ENCODE results near the gene SLC40A1.

DNA sequence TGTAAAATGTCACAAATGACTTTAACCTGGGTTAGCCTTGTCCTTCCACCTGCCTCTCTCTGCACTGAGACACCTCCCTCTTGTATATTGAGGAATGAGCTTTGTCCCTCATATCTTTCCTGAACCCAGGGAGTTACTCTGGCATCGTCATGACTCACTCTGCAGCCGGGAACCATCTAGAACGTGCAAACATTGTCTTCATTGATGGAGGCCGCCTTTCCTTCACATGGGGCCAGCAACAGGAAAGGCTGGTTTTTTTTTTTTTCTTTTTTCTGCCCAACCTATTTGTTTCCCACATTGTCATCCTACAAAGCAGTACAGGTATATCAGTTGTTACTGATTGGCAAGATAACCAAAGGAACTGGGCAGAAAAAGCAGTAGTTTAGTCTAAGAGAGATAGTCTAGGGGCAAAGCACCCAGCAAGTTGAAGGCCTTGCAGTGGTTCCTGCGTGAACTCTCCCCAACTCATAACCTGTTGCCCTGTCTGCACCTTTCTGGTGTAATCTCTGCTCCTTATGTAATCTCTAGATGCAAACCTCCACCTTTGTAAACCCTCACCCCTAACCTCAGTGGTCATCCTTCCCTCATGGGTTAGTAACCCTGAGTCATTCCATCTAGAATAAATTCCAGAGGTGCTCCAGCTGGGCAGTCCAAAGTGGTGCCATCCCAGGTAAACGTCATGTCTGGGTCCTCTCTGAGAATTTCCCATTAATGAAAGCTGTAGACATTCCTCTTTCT is 38.3 kb downstream of the SLC40A1 start:
- TF ChIP-seq, protein P1, sequence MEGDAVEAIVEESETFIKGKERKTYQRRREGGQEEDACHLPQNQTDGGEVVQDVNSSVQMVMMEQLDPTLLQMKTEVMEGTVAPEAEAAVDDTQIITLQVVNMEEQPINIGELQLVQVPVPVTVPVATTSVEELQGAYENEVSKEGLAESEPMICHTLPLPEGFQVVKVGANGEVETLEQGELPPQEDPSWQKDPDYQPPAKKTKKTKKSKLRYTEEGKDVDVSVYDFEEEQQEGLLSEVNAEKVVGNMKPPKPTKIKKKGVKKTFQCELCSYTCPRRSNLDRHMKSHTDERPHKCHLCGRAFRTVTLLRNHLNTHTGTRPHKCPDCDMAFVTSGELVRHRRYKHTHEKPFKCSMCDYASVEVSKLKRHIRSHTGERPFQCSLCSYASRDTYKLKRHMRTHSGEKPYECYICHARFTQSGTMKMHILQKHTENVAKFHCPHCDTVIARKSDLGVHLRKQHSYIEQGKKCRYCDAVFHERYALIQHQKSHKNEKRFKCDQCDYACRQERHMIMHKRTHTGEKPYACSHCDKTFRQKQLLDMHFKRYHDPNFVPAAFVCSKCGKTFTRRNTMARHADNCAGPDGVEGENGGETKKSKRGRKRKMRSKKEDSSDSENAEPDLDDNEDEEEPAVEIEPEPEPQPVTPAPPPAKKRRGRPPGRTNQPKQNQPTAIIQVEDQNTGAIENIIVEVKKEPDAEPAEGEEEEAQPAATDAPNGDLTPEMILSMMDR (IDR thresholded peaks at IDR 0.05) = no peak
- TF ChIP-seq POLR2A (IDR thresholded peaks at IDR 0.05) = no peak
